ENCODE measurements around the gene LRRC32. TPM values are rescaled to one million over a fixed set of nuclear protein-coding genes. Genes with fewer than 3 reads are reported as not detected.

The LRRC32 gene
- total and polyA plus RNA-seq, 9 of the 15 experiments (the other 6 are each of a cell fraction or from before 2014, with no cell fraction given) = 0.10 to 0.50 (median 0.19) TPM; not detected in 5

DNA sequence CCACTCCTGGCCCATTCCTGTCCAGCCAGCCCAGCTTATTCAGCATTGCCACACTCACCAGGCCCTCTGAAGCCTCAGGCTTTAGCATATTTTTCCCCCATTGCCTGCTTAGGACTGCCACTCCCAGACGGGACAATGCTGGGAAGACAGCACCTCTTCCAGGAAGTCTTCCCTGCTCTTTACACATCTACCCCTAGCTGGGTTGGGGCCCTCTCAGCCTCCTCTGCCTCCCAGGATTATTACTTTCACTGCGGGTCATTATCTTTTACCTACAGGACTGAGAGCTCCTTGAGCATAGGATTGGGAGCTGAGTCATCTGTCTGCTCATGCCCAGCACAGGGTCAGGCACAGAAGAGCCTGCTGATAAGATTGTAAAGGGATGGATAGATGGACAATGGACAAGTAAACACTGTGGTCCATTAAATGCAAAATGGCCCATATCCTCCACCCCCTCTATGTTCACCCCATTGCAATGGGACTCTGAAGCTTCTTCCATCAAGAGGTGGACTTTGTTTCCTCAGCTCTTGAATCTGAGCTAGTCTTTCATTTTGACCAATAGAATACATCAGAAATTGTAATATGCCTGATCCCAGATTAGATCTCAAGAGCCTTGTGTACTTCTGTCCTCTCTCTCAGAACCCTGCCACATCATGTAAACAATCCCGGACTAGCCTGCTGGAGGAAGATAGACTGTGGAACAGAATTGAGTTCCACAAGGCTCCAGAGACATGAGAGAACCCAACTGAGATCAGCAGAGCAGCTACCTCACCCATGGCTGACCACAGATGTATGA, 32.0 kb upstream of the LRRC32 start (continued):
- TF ChIP-seq, protein P1, sequence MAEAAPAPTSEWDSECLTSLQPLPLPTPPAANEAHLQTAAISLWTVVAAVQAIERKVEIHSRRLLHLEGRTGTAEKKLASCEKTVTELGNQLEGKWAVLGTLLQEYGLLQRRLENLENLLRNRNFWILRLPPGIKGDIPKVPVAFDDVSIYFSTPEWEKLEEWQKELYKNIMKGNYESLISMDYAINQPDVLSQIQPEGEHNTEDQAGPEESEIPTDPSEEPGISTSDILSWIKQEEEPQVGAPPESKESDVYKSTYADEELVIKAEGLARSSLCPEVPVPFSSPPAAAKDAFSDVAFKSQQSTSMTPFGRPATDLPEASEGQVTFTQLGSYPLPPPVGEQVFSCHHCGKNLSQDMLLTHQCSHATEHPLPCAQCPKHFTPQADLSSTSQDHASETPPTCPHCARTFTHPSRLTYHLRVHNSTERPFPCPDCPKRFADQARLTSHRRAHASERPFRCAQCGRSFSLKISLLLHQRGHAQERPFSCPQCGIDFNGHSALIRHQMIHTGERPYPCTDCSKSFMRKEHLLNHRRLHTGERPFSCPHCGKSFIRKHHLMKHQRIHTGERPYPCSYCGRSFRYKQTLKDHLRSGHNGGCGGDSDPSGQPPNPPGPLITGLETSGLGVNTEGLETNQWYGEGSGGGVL (CRISPR knock-in tag; IDR thresholded peaks at IDR 0.05) = no peak
- TF ChIP-seq SMARCA4 (IDR thresholded peaks at IDR 0.05) (peak; percentile 97), TAF1 (IDR thresholded peaks at IDR 0.05; ENCODE audit: control insufficient read depth, extremely low read depth, insufficient read depth, low read length, severe bottlenecking) (no peak)
- TF ChIP-seq, protein P2, sequence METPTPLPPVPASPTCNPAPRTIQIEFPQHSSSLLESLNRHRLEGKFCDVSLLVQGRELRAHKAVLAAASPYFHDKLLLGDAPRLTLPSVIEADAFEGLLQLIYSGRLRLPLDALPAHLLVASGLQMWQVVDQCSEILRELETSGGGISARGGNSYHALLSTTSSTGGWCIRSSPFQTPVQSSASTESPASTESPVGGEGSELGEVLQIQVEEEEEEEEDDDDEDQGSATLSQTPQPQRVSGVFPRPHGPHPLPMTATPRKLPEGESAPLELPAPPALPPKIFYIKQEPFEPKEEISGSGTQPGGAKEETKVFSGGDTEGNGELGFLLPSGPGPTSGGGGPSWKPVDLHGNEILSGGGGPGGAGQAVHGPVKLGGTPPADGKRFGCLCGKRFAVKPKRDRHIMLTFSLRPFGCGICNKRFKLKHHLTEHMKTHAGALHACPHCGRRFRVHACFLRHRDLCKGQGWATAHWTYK (CRISPR knock-in tag; IDR thresholded peaks at IDR 0.05) = 0 out of 2 replicates have a peak, but pooled peaks have one; percentile 19
